H1 (cell line): ENCODE data around the gene CD300LF. TPM values are rescaled to one million over a fixed set of nuclear protein-coding genes. Genes with fewer than 3 reads are reported as not detected.

ENCODE experiments used
- CHD1 ChIP-seq: IDR thresholded peaks from 2 replicates; pipeline ENCODE4 v1.6.1; 2012; ENCODE audit warnings: low read depth, low read length, improper control_type of control experiment
- CTBP2 ChIP-seq: IDR thresholded peaks from 2 replicates; pipeline ENCODE4 v1.7.0; 2011; ENCODE audit warnings: borderline replicate concordance, mild to moderate bottlenecking, moderate library complexity, mixed read lengths, low read length; ENCODE audit not compliant: insufficient read depth, insufficient read length
- E2F6 ChIP-seq: IDR thresholded peaks from 2 replicates; pipeline ENCODE4 v1.6.1; 2012; ENCODE audit warnings: inconsistent platforms
- HDAC6 ChIP-seq: IDR thresholded peaks from one replicate; pipeline ENCODE4 v1.7.1; 2012; ENCODE audit warnings: low read depth, mild to moderate bottlenecking, inconsistent platforms, low read length, moderate library complexity
- NANOG ChIP-seq: IDR thresholded peaks from 2 replicates; pipeline ENCODE4 v1.6.1; 2011; ENCODE audit warnings: low read length, low read depth, mild to moderate bottlenecking, inconsistent platforms; ENCODE audit not compliant: insufficient read depth, poor library complexity, severe bottlenecking
- RBBP5 ChIP-seq: IDR thresholded peaks from 2 replicates; pipeline ENCODE4 v1.7.1; 2012; ENCODE audit warnings: low read depth, mild to moderate bottlenecking, inconsistent platforms, low read length, moderate library complexity, borderline replicate concordance
- SIX5 ChIP-seq: IDR thresholded peaks from 2 replicates; pipeline ENCODE4 v1.6.1; 2011; ENCODE audit warnings: mild to moderate bottlenecking, low read depth, low read length
- SP1 ChIP-seq: IDR thresholded peaks from 2 replicates; pipeline ENCODE4 v1.6.1; 2011; ENCODE audit warnings: low read depth, low read length
- SP2 ChIP-seq: IDR thresholded peaks from 2 replicates; pipeline ENCODE4 v1.6.1; 2012; ENCODE audit warnings: mild to moderate bottlenecking, low read length, inconsistent platforms
- TAF7 ChIP-seq: optimal IDR thresholded peaks from 2 replicates; pipeline ENCODE3; 2011; ENCODE audit warnings: low read depth, mild to moderate bottlenecking, inconsistent platforms, low read length, moderate library complexity, borderline replicate concordance
- polyA plus RNA-seq, 7 experiments: library from polyadenylated mRNA; depleted of rRNA in 3 of 7; stranded (reverse) in 5 of 7; unstranded in 2 of 7; fragments of >200 nt in 5 of 7; fragments of 200-250 nt in 2 of 7; gene quantifications; 1 replicate in 5 of 7; 2 replicates in 1 of 7; 4 replicates in 1 of 7; pipeline versions ENCODE4 v1.2.1 to v1.2.3, GENCODE V29; 2011 to 2013; ENCODE audit warnings: missing spikeins in 2 of 7, mixed read lengths in 2 of 7
- total RNA-seq: library from RNA; stranded (reverse); fragmentation: NEBNext Ultra II Directional; extraction: Animal tissue kit (Norgen Biotek cat#: 25700); gene quantifications from 2 replicates; pipeline ENCODE4 v1.2.1, GENCODE V29; 2021

CD300LF gene
- total and polyA plus RNA-seq, 2 of the 8 experiments (the other 6 are each of a cell fraction or from before 2014, with no cell fraction given): not detected

GRCh38 chr17:74759941-74760340, 47.2 kb upstream of the CD300LF start (continued):
- TF ChIP-seq SP2 (no peak), SP1 (no peak), NANOG (no peak), SIX5 (no peak), RBBP5 (0 out of 2 replicates have a peak, but pooled peaks have one; percentile 23), CTBP2 (no peak), E2F6 (no peak), CHD1 (no peak), HDAC6 (no peak), TAF7 (no peak)
